Measurements from ENCODE around the gene SEZ6L2.
"Not testable (repeated sequence)": the region's sequence is repeated elsewhere in the genome, so short reads cannot be mapped to it uniquely, and the experiment has no call there.

GRCh38 chr16:29869067-29869466 lies 30.3 kb downstream of the SEZ6L2 start:
- not testable (repeated sequence) for TF ChIP-seq ZNF626 (tag by site-specific recombination; IDR thresholded peaks at IDR 0.05); ZNF24 (tag by site-specific recombination; IDR thresholded peaks at IDR 0.05); CTCF (tag by site-specific recombination; IDR thresholded peaks at IDR 0.05); ZNF660 (tag by site-specific recombination; IDR thresholded peaks at IDR 0.05); KLF7 (tag by site-specific recombination; IDR thresholded peaks at IDR 0.05; ENCODE audit: borderline replicate concordance); YY1 (tag by site-specific recombination; IDR thresholded peaks at IDR 0.05); YY2 (tag by site-specific recombination; IDR thresholded peaks at IDR 0.05); ZNF785 (tag by site-specific recombination; IDR thresholded peaks at IDR 0.05); ZNF274 (IDR thresholded peaks at IDR 0.05; ENCODE audit: low read length); ZNF274 (tag by site-specific recombination; IDR thresholded peaks at IDR 0.05; ENCODE audit: borderline replicate concordance); ZBTB20 (tag by site-specific recombination; IDR thresholded peaks at IDR 0.05); ZNF776 (tag by site-specific recombination; IDR thresholded peaks at IDR 0.05; ENCODE audit: borderline replicate concordance); INSM2 (tag by site-specific recombination; IDR thresholded peaks at IDR 0.05); SALL2 (tag by site-specific recombination; IDR thresholded peaks at IDR 0.05; ENCODE audit: borderline replicate concordance)
